B cell (primary cell): ENCODE data around the gene SLC12A7.

Experiments used
- EZH2 ChIP-seq: IDR thresholded peaks from 2 replicates; pipeline ENCODE4 v1.6.1; 2012; ENCODE audit warnings: borderline replicate concordance, low read depth, mild to moderate bottlenecking, moderate library complexity, low read length; ENCODE audit not compliant: insufficient read depth, poor library complexity, severe bottlenecking
- TF ChIP-seq, protein P1 (sequence below): fragments of 200-600 bp; IDR thresholded peaks from one replicate; pipeline ENCODE4 v1.8.0; 2022; ENCODE audit warnings: antibody characterized with exemption, mild to moderate bottlenecking

DNA sequence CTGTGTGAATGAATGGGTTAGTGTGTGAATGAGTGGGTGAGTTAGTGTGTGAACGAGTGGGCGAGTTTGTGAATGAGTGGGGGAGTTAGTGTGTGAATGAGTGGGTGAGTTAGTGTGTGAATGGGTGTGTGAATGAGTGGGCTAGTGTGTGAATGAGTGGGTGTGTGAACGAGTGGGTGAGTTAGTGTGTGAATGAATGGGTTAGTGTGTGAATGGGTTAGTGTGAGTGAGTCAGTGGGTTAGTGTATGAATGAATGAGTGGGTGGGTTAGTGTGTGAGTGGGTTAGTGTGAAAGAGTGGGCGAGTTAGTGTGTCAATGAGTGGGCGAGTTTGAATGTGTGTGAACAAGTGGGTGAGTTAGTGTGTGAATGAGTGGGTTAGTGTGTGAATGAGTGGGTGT, 67.7 kb downstream of the SLC12A7 start:
- TF ChIP-seq, protein P1, sequence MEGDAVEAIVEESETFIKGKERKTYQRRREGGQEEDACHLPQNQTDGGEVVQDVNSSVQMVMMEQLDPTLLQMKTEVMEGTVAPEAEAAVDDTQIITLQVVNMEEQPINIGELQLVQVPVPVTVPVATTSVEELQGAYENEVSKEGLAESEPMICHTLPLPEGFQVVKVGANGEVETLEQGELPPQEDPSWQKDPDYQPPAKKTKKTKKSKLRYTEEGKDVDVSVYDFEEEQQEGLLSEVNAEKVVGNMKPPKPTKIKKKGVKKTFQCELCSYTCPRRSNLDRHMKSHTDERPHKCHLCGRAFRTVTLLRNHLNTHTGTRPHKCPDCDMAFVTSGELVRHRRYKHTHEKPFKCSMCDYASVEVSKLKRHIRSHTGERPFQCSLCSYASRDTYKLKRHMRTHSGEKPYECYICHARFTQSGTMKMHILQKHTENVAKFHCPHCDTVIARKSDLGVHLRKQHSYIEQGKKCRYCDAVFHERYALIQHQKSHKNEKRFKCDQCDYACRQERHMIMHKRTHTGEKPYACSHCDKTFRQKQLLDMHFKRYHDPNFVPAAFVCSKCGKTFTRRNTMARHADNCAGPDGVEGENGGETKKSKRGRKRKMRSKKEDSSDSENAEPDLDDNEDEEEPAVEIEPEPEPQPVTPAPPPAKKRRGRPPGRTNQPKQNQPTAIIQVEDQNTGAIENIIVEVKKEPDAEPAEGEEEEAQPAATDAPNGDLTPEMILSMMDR: no peak
- TF ChIP-seq EZH2: no peak
